Ovary (tissue), 9 donors: ENCODE results near the gene MS4A1. TPM values are rescaled to one million over a fixed set of nuclear protein-coding genes. Genes with fewer than 3 reads are reported as not detected.

Experiments
- DNase-seq, 5 donors: peaks; one replicate each; pipeline ENCODE4 v3.0.0-alpha.2; 2019 to 2020
- H3K27ac ChIP-seq, 2 donors: fragments of 200-600 bp; one replicate each; pipeline versions ENCODE4 v1.5.1 to v1.8.0; 2019 to 2022
- H3K27me3 ChIP-seq: fragments of 200-600 bp; one replicate; pipeline ENCODE4 v1.8.0; 2022
- H3K36me3 ChIP-seq: fragments of 200-600 bp; sonication (generic); one replicate; pipeline ENCODE4 v1.5.1; 2019
- H3K4me1 ChIP-seq: one replicate; pipeline ENCODE4 v1.8.1; 2013; ENCODE audit warnings: mild to moderate bottlenecking, moderate library complexity; ENCODE audit not compliant: insufficient read depth
- H3K4me3 ChIP-seq: fragments of 200-600 bp; sonication (generic); one replicate; pipeline ENCODE4 v1.5.1; 2017
- H3K9me3 ChIP-seq, 2 donors: fragments of 200-600 bp in 1 of 2; sonication (generic) in 1 of 2; one replicate each; pipeline versions ENCODE4 v1.5.1 to v1.8.1; 2013 to 2019; ENCODE audit warnings: mild to moderate bottlenecking in 1 of 2, moderate library complexity in 1 of 2
- CTCF ChIP-seq, 3 donors: fragments of 450-650 bp in 2 of 3; fragments of 200-600 bp in 1 of 3; IDR thresholded peaks; one replicate each; pipeline versions ENCODE4 v1.5.1 to v1.8.0; 2016 to 2022; ENCODE audit warnings: antibody characterized with exemption in 3 of 3, mild to moderate bottlenecking in 1 of 3
- EP300 ChIP-seq: sonication (generic); formaldehyde crosslinking; IDR thresholded peaks from one replicate; pipeline ENCODE4 v1.6.1; 2017; ENCODE audit warnings: antibody characterized with exemption
- POLR2A ChIP-seq: fragments of 450-650 bp; IDR thresholded peaks from one replicate; pipeline ENCODE4 v1.6.1; 2017; ENCODE audit warnings: antibody characterized with exemption, mild to moderate bottlenecking, moderate library complexity
- WGBS, 3 donors: extraction: QIAGEN DNeasy Blood & Tissue Kit in 1 of 3; methylation state at CpG; one replicate each; pipeline versions ENCODE4 v1.1.5 to v1.1.7; 2013 to 2017; 5-methylcytosine and 5-hydroxymethylcytosine counted together
- intact Hi-C, 4 donors: fragments of 100-400 bp; cut with DNase I; formaldehyde crosslinking; loops; one replicate each; pipeline versions ENCODE4 v1.11.0 to v1.15.1; 2022 to 2023
- polyA plus RNA-seq, 2 donors: library from polyadenylated mRNA; stranded (reverse); fragments of 200-250 nt in 1 of 2; fragments of 350-450 nt in 1 of 2; fragmentation: Illumina TruSeq in 1 of 2; extraction: RNeasy Lipid Tissue Mini Kit (QIAGEN cat#74804) in 1 of 2; gene quantifications; one replicate each; pipeline ENCODE4 v1.2.3, GENCODE V29; 2013 to 2014
- total RNA-seq, 7 donors: library from RNA; depleted of rRNA in 2 of 7; stranded (reverse); fragments of >200 nt in 2 of 7; fragmentation: NEBNext Ultra II Directional in 3 of 7; extraction: Animal tissue kit (Norgen Biotek cat#: 25700) in 3 of 7; gene quantifications; one replicate each; pipeline versions ENCODE4 v1.1.0 to v1.2.4, GENCODE V29; 2016 to 2023
- donor health status: DM: no; HTN: no; CAD: no; lungs with moderate emphysema.
- donor health status: DM: no; HTN: no; CAD: no.
- donor health status: Bipolar disorder and iron deficiency.
- donor health status: DM: yes; HTN: yes; CAD: no.
- donor health status: DM: no; HTN: no; CAD: no.
- donor health status: DM: yes; HTN: yes; CAD: no.

Gene MS4A1
- total and polyA plus RNA-seq, 9 donors, result 0.05 to 0.74 (median 0.27) TPM; not detected in 4

GRCh38 chr11:60513496-60514460 is 58.1 kb downstream of the MS4A1 start:
- Histone ChIP-seq H3K27ac (no peak overlapping the region), H3K4me3 (no peak overlapping the region), H3K36me3 (no peaks in the 10 kb centered on the region), H3K27me3 (no peaks in the 10 kb centered on the region), H3K4me1 (no peaks in the 10 kb centered on the region), H3K9me3 (no peaks in the 10 kb centered on the region)
- intact Hi-C loops, result no loop called here
- 43 to 51% (median 47%) methylated on average over 2 of the region's 2 CpGs for WGBS, 3 donors
- no peak for DNase-seq
- TF ChIP-seq EP300 (no peak), CTCF (IDR thresholded peaks at IDR 0.05) (no peak), POLR2A (no peak)

GRCh38 chr11:60515144-60515855 is 59.7 kb downstream of the MS4A1 start, which contains the start of gene MS4A13:
TSS of gene MS4A13 (plus strand) at chr11:60515392. CDS start at chr11:60518084, 2,692 bp downstream.
- TF ChIP-seq CTCF (IDR thresholded peaks at IDR 0.05), result no peak
- no peak for TF ChIP-seq POLR2A
- no peak for TF ChIP-seq EP300
- no peak for DNase-seq
- Histone ChIP-seq H3K9me3 (no peaks in the 10 kb centered on the region), H3K4me1 (no peaks in the 10 kb centered on the region), H3K4me3 (no peak within 1 kb of the TSS), H3K27ac (no peak within 1 kb of the TSS), H3K27me3 (no peaks in the 10 kb centered on the region), H3K36me3 (no peaks in the 10 kb centered on the region)
- 95 to 96% (median 96%) methylated on average over 27 to 29 of the region's 29 CpGs for WGBS, 3 donors
- intact Hi-C loops, result no loop called here

Other genes with a start within 250 kb of the MS4A1 start
- 1 to 10 TPM in 2 of 7 donors, under 1 TPM in 5; 0.30 to 1.3 (median 0.92) TPM for gene MS4A4E, start 212.7 kb upstream of the MS4A1 start, total RNA-seq
- under 1 TPM; 0.27 to 0.57 TPM for gene MS4A4E, start 212.7 kb upstream of the MS4A1 start, polyA plus RNA-seq
- 10 to 100 TPM in 4 of 7 donors, 1 to 10 TPM in 3; 3.8 to 41.2 (median 10.9) TPM for gene MS4A4A, start 175.2 kb upstream of the MS4A1 start, total RNA-seq
- 10 to 100 TPM in 1 of 2 donors, 1 to 10 TPM in 1; 9.1 to 46.4 TPM for gene MS4A4A, start 175.2 kb upstream of the MS4A1 start, polyA plus RNA-seq
- gene MS4A6E, start 128.6 kb upstream of the MS4A1 start, total RNA-seq, result 1 to 10 TPM in 1 of 7 donors, not detected in 6; 1.3 TPM
- gene MS4A6E, start 128.6 kb upstream of the MS4A1 start, polyA plus RNA-seq, result not detected
- gene MS4A7, start 77.3 kb upstream of the MS4A1 start, total RNA-seq, result 10 to 100 TPM in 5 of 7 donors, 1 to 10 TPM in 2; 5.9 to 30.1 (median 11.6) TPM
- 10 to 100 TPM in 1 of 2 donors, 1 to 10 TPM in 1; 5.4 to 38.2 TPM for gene MS4A7, start 77.3 kb upstream of the MS4A1 start, polyA plus RNA-seq
- 1 to 10 TPM in 2 of 7 donors, under 1 TPM in 5; 0.10 to 1.3 (median 0.82) TPM for gene MS4A14, start 59.4 kb upstream of the MS4A1 start, total RNA-seq
- 1 to 10 TPM in 1 of 2 donors, under 1 TPM in 1; 0.22 to 2.1 TPM for gene MS4A14, start 59.4 kb upstream of the MS4A1 start, polyA plus RNA-seq
- not detected for gene MS4A5, start 26.3 kb upstream of the MS4A1 start, total RNA-seq
- not detected for gene MS4A5, start 26.3 kb upstream of the MS4A1 start, polyA plus RNA-seq
- not detected for gene MS4A12, start 36.9 kb downstream of the MS4A1 start, total RNA-seq
- not detected for gene MS4A12, start 36.9 kb downstream of the MS4A1 start, polyA plus RNA-seq
- not detected for gene MS4A13, start 59.5 kb downstream of the MS4A1 start, total RNA-seq
- gene MS4A13, start 59.5 kb downstream of the MS4A1 start, polyA plus RNA-seq, result not detected
- 10 to 100 TPM in 1 of 7 donors, 1 to 10 TPM in 4, under 1 TPM in 1, not detected in 1; 0.96 to 30.9 (median 2.5) TPM for gene MS4A8, start 243.8 kb downstream of the MS4A1 start, total RNA-seq
- under 1 TPM in 1 of 2 donors, not detected in 1; 0.45 TPM for gene MS4A8, start 243.8 kb downstream of the MS4A1 start, polyA plus RNA-seq